AG04450 (cell line): ENCODE measurements around the gene DPP10. TPM values are rescaled to one million over a fixed set of nuclear protein-coding genes. Genes with fewer than 3 reads are reported as not detected.

Source experiments
- CTCF ChIA-PET: fragments of 300-600, 350-600 bp; formaldehyde crosslinking; extraction: SDS; loops from one replicate; lab custom pipeline; 2022; ENCODE audit warnings: antibody characterized with exemption, inconsistent platforms; lab: Charles Lee
- POLR2A ChIA-PET: fragments of 350-600 bp; formaldehyde crosslinking; extraction: SDS; loops from one replicate; lab custom pipeline; 2021; ENCODE audit warnings: antibody characterized with exemption, inconsistent platforms; lab: Yijun Ruan, JAX
- DNase-seq: peaks from one replicate; pipeline ENCODE4 v3.0.0-alpha.2; 2011; ENCODE audit warnings: low read depth, low spot score
- H3K27ac ChIP-seq: one replicate; pipeline ENCODE4 v1.5.1; 2012; ENCODE audit warnings: low read depth, low read length, control low read depth
- H3K27me3 ChIP-seq: one replicate; pipeline ENCODE4 v1.6.0; 2012; ENCODE audit warnings: low read length; ENCODE audit not compliant: control insufficient read depth, insufficient read depth
- H3K4me3 ChIP-seq: 2 replicates; pipeline ENCODE4 v1.5.1; 2011; ENCODE audit warnings: mild to moderate bottlenecking, low read depth, low read length, control low read depth
- H3K9me3 ChIP-seq: 2 replicates; pipeline ENCODE4 v1.5.1; 2012; ENCODE audit warnings: low read length; ENCODE audit not compliant: control insufficient read depth, insufficient read depth
- polyA plus RNA-seq: library from polyadenylated mRNA; depleted of rRNA; stranded (reverse); fragments of >200 nt; gene quantifications from 2 replicates; pipeline ENCODE4 v1.2.3, GENCODE V29; 2011
- TF ChIP-seq, protein P1 (sequence below): IDR thresholded peaks from 2 replicates; pipeline ENCODE4 v1.5.1; 2011; ENCODE audit warnings: low read depth, low read length, control low read depth, inconsistent platforms

The DPP10 gene
- polyA plus RNA-seq, 1 experiment: not detected

DNA sequence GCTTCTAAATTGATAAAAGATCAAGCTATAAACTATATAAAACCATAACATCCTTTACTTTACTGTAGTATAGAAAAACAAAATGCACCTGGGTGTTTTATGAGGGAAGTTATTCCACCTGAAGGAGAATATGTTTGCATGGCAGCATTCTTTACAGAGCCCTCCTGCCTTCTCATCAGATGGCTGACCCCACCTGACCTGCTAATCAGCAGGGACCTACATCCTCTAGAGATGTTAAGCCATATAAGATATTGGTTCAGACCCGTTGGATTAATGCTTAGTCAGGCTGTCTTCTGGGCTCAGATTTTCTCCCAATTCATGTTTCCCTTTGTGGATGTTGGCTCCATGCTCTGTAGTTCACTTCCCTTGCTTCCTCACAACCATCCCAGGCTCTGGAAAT, 414.8 kb downstream of the DPP10 start:
- ChIA-PET POLR2A (no interaction called here), CTCF (no interaction called here)
- TF ChIP-seq, protein P1, sequence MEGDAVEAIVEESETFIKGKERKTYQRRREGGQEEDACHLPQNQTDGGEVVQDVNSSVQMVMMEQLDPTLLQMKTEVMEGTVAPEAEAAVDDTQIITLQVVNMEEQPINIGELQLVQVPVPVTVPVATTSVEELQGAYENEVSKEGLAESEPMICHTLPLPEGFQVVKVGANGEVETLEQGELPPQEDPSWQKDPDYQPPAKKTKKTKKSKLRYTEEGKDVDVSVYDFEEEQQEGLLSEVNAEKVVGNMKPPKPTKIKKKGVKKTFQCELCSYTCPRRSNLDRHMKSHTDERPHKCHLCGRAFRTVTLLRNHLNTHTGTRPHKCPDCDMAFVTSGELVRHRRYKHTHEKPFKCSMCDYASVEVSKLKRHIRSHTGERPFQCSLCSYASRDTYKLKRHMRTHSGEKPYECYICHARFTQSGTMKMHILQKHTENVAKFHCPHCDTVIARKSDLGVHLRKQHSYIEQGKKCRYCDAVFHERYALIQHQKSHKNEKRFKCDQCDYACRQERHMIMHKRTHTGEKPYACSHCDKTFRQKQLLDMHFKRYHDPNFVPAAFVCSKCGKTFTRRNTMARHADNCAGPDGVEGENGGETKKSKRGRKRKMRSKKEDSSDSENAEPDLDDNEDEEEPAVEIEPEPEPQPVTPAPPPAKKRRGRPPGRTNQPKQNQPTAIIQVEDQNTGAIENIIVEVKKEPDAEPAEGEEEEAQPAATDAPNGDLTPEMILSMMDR: no peak
- DNase-seq: no peak
- H3K27me3 ChIP-seq: no peaks in the 10 kb centered on the region
- no peak overlapping the region for H3K4me3 ChIP-seq
- no peak overlapping the region for H3K27ac ChIP-seq
- peaks cover 12% of the 10 kb centered on the region for H3K9me3 ChIP-seq

DNA sequence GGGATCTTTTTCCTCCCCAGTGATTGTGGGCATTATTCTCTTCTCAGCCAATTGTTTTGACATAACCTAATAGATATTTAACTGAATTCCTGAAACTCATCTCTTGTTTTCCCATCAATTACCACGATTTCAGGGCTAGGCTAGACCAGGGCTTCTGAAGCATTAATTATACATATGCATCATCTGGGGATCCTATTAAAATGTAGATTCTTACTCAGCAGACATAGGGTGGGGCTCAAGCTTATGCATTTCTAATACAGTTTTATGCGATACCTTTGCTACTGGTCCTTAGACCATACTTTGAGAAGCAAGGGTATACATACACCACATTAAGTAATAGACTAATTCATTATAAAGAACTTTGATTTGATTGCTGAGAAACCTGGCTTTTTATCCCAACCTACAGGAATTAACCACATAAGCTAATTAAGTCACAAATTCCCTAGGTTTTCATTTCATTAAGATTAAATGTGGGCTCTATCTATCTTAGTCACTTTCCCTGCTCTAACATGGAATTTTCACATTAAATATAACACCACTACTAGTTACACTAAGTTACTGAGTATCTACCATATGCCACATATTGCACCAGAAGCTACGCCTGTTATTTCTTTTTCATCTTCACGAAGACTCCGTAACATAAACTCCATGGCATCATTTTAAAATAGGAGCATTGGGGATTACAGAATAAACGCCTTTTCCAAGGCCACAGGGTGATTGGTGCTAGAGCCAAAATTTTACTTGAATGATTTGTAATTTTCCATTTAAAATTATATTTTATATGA, 417.5 kb downstream of the DPP10 start:
- TF ChIP-seq, protein P1: no peak
- Histone ChIP-seq H3K9me3 (peaks cover 12% of the 10 kb centered on the region), H3K27me3 (no peaks in the 10 kb centered on the region), H3K27ac (no peak overlapping the region), H3K4me3 (no peak overlapping the region)
- CTCF ChIA-PET: no interaction called here
- no peak for DNase-seq
- POLR2A ChIA-PET: no interaction called here

DNA sequence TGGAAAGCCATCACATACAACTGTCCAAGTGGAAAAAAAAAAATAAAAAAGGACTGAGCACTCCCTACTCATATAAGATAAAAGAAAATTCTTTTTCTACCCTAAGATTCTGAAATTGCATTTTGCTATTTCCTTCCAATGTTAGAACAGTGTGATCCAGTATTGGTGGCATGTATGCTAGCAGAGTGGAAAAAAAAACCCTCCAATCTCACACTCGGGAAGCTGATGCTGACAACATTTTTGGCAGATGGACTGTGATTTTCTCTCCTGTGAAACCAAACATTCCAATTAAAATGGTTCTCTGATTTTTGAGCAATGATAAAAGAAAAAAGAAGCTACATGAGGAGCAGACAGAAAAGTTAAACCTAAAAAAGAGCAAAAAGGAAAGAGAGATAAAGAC, 419.8 kb downstream of the DPP10 start:
- ChIA-PET POLR2A (no interaction called here), CTCF (no interaction called here)
- Histone ChIP-seq H3K27me3 (no peaks in the 10 kb centered on the region), H3K4me3 (no peak overlapping the region), H3K27ac (no peak overlapping the region), H3K9me3 (peaks cover 17% of the 10 kb centered on the region)
- TF ChIP-seq, protein P1: no peak
- no peak for DNase-seq

DNA sequence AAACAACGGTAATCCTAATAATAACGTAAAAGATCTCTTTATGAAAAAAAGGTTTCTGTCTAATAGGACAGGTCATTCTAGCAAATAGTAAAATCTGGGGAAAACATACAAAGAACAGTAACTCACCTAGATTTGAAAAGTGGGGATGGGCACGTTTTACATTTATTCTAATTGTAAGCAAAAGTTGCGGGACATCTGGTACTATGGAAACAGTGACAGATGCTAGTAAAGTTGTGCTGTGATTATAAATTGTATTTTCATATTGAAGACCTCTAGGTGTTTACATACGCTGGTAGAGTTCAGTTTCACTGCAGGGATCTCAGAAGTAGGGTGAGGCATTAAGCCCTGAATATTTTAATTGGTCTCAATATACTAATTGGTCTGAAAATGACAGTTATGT, 422.5 kb downstream of the DPP10 start:
- POLR2A ChIA-PET: no interaction called here
- Histone ChIP-seq H3K4me3 (no peak overlapping the region), H3K9me3 (peaks cover 12% of the 10 kb centered on the region; the same call in 1 of the 2 replicates), H3K27ac (no peak overlapping the region), H3K27me3 (no peaks in the 10 kb centered on the region)
- no peak for DNase-seq
- CTCF ChIA-PET: no interaction called here
- TF ChIP-seq, protein P1: no peak

DNA sequence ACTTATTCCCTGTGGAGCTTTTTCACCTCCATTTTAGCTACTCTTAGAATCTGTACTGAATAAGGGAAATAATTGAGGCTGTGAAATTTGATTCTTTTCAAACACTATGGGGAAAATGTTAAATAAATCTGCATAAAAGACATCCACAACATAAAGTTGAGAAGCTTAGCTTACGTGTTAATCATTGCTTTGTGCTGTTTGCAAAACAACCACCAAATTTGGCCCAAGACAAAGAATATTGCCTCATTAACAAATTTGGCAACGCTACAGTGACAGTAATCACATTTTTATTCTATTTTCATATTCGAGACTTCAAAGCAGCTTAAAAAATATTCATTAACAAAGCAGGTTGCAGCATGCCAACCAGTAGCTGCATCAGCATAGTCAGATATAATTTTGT, 437.6 kb downstream of the DPP10 start:
- Histone ChIP-seq H3K27ac (no peak overlapping the region), H3K4me3 (no peak overlapping the region), H3K9me3 (peaks cover 7% of the 10 kb centered on the region; the same call in 1 of the 2 replicates), H3K27me3 (no peaks in the 10 kb centered on the region)
- ChIA-PET POLR2A (no interaction called here), CTCF (no interaction called here)
- no peak for DNase-seq
- TF ChIP-seq, protein P1: no peak
